ENCODE measurements around the gene TMEM123. TPM values are rescaled to one million over a fixed set of nuclear protein-coding genes. Genes with fewer than 3 reads are reported as not detected.

TMEM123 gene
- total and polyA plus RNA-seq, 10 donors: 51.3 to 184 (median 146) TPM

- peaks cover 0 to 98% (median 58%) of the 10 kb centered on the region in 6 donors for H3K36me3 ChIP-seq
- no peak for DNase-seq
- H3K27ac ChIP-seq: no peak overlapping the region
- intact Hi-C loops (cut with DNase I; ENCODE audit: low total_unique reads): loop anchor here (10.0 kb wide), 1 partner anchor 99 kb away; no protein-coding TSS in a partner anchor
- H3K4me3 ChIP-seq: no peak overlapping the region
- TF ChIP-seq, protein P1, sequence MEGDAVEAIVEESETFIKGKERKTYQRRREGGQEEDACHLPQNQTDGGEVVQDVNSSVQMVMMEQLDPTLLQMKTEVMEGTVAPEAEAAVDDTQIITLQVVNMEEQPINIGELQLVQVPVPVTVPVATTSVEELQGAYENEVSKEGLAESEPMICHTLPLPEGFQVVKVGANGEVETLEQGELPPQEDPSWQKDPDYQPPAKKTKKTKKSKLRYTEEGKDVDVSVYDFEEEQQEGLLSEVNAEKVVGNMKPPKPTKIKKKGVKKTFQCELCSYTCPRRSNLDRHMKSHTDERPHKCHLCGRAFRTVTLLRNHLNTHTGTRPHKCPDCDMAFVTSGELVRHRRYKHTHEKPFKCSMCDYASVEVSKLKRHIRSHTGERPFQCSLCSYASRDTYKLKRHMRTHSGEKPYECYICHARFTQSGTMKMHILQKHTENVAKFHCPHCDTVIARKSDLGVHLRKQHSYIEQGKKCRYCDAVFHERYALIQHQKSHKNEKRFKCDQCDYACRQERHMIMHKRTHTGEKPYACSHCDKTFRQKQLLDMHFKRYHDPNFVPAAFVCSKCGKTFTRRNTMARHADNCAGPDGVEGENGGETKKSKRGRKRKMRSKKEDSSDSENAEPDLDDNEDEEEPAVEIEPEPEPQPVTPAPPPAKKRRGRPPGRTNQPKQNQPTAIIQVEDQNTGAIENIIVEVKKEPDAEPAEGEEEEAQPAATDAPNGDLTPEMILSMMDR (IDR thresholded peaks at IDR 0.05 in 8 of 11, conservative IDR thresholded peaks at IDR 0.05 in 3 of 11): no peak
- TF ChIP-seq POLR2A (IDR thresholded peaks at IDR 0.05) (no peak), POLR2AphosphoS5 (IDR thresholded peaks at IDR 0.05) (no peak)
- H3K27me3 ChIP-seq (replicated peaks in 1 of 7): no peaks in the 10 kb centered on the region
- WGBS, 5 donors: 80 to 89% (median 84%) methylated on average over 6 of the region's 6 CpGs
- H3K4me1 ChIP-seq: peaks cover 0 to 15% (median under 1%) of the 10 kb centered on the region in 6 donors
- no peaks in the 10 kb centered on the region for H3K9me3 ChIP-seq
Measured at GRCh38 chr11:102395720-102396393, 56.7 kb downstream of the TMEM123 start.

DNA sequence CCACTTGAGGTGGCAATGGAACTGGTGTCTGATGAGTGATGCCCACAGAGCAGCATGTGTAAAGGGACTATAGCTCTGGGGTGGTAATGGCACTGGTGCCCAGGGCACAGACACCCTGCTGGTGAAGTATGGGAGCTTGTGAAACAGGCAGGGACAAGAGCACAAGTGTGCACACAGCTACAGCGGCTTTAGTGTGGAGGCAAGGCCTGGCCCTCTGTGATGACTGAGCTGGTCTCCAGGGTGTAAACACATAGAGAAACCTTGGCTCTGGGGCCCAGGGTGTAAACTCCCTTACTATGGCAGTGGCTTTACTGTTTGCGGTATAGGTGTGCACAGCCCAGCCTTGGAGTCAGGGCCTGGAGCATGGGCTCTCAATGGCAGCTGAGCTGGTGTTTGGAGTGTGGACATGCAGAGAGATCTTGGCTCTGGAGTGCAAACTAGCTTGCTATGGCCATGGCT, 59.3 kb downstream of the TMEM123 start:
- Histone ChIP-seq H3K9me3 (no peaks in the 10 kb centered on the region), H3K27ac (peak overlapping the region in 2 of 8 donors; percentile 18 to 39), H3K27me3 (replicated peaks in 1 of 7) (no peaks in the 10 kb centered on the region), H3K4me3 (no peak overlapping the region), H3K4me1 (peaks cover 0 to 21% (median 4%) of the 10 kb centered on the region in 6 donors), H3K36me3 (peaks cover 0 to 86% (median 45%) of the 10 kb centered on the region in 6 donors)
- 88 to 100% (median 96%) methylated on average over 2 of the region's 2 CpGs for WGBS, 5 donors
- TF ChIP-seq, protein P1 (IDR thresholded peaks at IDR 0.05 in 8 of 11, conservative IDR thresholded peaks at IDR 0.05 in 3 of 11): no peak
- peak in 2 of 3 donors; percentile 23 to 24 for TF ChIP-seq POLR2AphosphoS5 (IDR thresholded peaks at IDR 0.05)
- no peak for DNase-seq
- intact Hi-C loops (cut with DNase I; ENCODE audit: low total_unique reads): loop anchor here (10.0 kb wide), 1 partner anchor 102 kb away; no protein-coding TSS in a partner anchor

GRCh38 chr11:102391549-102392237, 60.9 kb downstream of the TMEM123 start:
- Histone ChIP-seq H3K4me1 (peaks cover 0 to 11% (median 4%) of the 10 kb centered on the region in 6 donors), H3K4me3 (no peak overlapping the region), H3K27ac (peak overlapping the region in 2 of 8 donors; percentile 16 to 42), H3K27me3 (replicated peaks in 1 of 7) (no peaks in the 10 kb centered on the region), H3K36me3 (peaks cover 0 to 87% (median 48%) of the 10 kb centered on the region in 6 donors), H3K9me3 (no peaks in the 10 kb centered on the region)
- WGBS, 5 donors: 84 to 97% (median 92%) methylated on average over 3 to 4 of the region's 4 CpGs
- DNase-seq: no peak
- intact Hi-C loops (cut with DNase I; ENCODE audit: low total_unique reads): loop anchor here (10.0 kb wide), 1 partner anchor 103 kb away; no protein-coding TSS in a partner anchor
- TF ChIP-seq, protein P1 (IDR thresholded peaks at IDR 0.05 in 8 of 11, conservative IDR thresholded peaks at IDR 0.05 in 3 of 11): no peak
- TF ChIP-seq POLR2A (IDR thresholded peaks at IDR 0.05) (no peak), POLR2AphosphoS5 (IDR thresholded peaks at IDR 0.05) (no peak)

Data from spleen (tissue), 11 donors.